Upper lobe of right lung (tissue), 1 donor: ENCODE results near the gene CCDC24. TPM values are rescaled to one million over a fixed set of nuclear protein-coding genes. Genes with fewer than 3 reads are reported as not detected.

Experiments
- ATAC-seq: fragments of 200-7000 bp; cut with Tn5 transposase; one replicate; pipeline ENCODE4 v1.9.1; 2020; ENCODE audit warnings: mild to moderate bottlenecking, moderate library complexity
- DNase-seq: peaks from one replicate; pipeline ENCODE4 v3.0.0-alpha.2; 2020
- H3K27ac ChIP-seq: fragments of 200-600 bp; one replicate; pipeline ENCODE4 v1.8.0; 2022
- H3K27me3 ChIP-seq: fragments of 200-600 bp; one replicate; pipeline ENCODE4 v1.8.0; 2022; ENCODE audit warnings: mild to moderate bottlenecking
- H3K36me3 ChIP-seq: fragments of 200-600 bp; one replicate; pipeline ENCODE4 v1.8.0; 2022
- H3K4me1 ChIP-seq: fragments of 200-600 bp; one replicate; pipeline ENCODE4 v1.8.0; 2022
- H3K4me3 ChIP-seq: fragments of 200-600 bp; one replicate; pipeline ENCODE4 v1.8.0; 2022; ENCODE audit warnings: mild to moderate bottlenecking
- H3K9me3 ChIP-seq: fragments of 200-600 bp; one replicate; pipeline ENCODE4 v1.8.0; 2022
- intact Hi-C: fragments of 100-400 bp; cut with DNase I; formaldehyde crosslinking; loops from one replicate; pipeline ENCODE4 v1.11.0; 2022
- long read RNA-seq: library from polyadenylated mRNA; unstranded; transcript quantifications from one replicate; pipeline ENCODE4 v2.0.0, GENCODE V29; 2021
- total RNA-seq: library from RNA; stranded (reverse); fragmentation: NEBNext Ultra II Directional; extraction: Animal tissue kit (Norgen Biotek cat#: 25700); gene quantifications from one replicate; pipeline ENCODE4 v1.2.1, GENCODE V29; 2021
- TF ChIP-seq, protein P1 (sequence below): fragments of 200-600 bp; IDR thresholded peaks from one replicate; pipeline ENCODE4 v1.8.0; 2022; ENCODE audit warnings: antibody characterized with exemption
- donor health status: DM: no; HTN: yes; CAD: no; lungs with severe emphysema.

Gene CCDC24
- 5.3 TPM for total RNA-seq
- long read RNA-seq, partial matches to known transcripts: 2 of 11 reads
- long read RNA-seq, other reads (novel, unspliced or antisense): 9 of 11 reads

GRCh38 chr1:43991476-43992231 is at the start of gene CCDC24:
Gene CCDC24 (plus strand): TSS chr1:43991599. CDS start chr1:43991879, 280 bp downstream.
- DNase-seq (peak; percentile 94), ATAC-seq (peak; percentile 90)
- Histone ChIP-seq H3K27ac (peak within 1 kb of the TSS; percentile 85), H3K27me3 (no peaks in the 10 kb centered on the region), H3K36me3 (no peaks in the 10 kb centered on the region), H3K9me3 (no peaks in the 10 kb centered on the region), H3K4me1 (peaks cover 10% of the 10 kb centered on the region), H3K4me3 (peak within 1 kb of the TSS; percentile 78)
- intact Hi-C loops: no loop called here
- TF ChIP-seq, protein P1, sequence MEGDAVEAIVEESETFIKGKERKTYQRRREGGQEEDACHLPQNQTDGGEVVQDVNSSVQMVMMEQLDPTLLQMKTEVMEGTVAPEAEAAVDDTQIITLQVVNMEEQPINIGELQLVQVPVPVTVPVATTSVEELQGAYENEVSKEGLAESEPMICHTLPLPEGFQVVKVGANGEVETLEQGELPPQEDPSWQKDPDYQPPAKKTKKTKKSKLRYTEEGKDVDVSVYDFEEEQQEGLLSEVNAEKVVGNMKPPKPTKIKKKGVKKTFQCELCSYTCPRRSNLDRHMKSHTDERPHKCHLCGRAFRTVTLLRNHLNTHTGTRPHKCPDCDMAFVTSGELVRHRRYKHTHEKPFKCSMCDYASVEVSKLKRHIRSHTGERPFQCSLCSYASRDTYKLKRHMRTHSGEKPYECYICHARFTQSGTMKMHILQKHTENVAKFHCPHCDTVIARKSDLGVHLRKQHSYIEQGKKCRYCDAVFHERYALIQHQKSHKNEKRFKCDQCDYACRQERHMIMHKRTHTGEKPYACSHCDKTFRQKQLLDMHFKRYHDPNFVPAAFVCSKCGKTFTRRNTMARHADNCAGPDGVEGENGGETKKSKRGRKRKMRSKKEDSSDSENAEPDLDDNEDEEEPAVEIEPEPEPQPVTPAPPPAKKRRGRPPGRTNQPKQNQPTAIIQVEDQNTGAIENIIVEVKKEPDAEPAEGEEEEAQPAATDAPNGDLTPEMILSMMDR: no peak

- H3K4me1 ChIP-seq: peaks cover 18% of the 10 kb centered on the region
- no peaks in the 10 kb centered on the region for H3K36me3 ChIP-seq
- TF ChIP-seq, protein P1: no peak
- ATAC-seq (no peak), DNase-seq (no peak)
- no peaks in the 10 kb centered on the region for H3K9me3 ChIP-seq
- H3K4me3 ChIP-seq: no peak overlapping the region
- H3K27ac ChIP-seq: no peak overlapping the region
- intact Hi-C loops: no loop called here
- no peaks in the 10 kb centered on the region for H3K27me3 ChIP-seq
These were observed 49.0 kb upstream of the CCDC24 start for GRCh38 chr1:43942411-43942810.

DNA sequence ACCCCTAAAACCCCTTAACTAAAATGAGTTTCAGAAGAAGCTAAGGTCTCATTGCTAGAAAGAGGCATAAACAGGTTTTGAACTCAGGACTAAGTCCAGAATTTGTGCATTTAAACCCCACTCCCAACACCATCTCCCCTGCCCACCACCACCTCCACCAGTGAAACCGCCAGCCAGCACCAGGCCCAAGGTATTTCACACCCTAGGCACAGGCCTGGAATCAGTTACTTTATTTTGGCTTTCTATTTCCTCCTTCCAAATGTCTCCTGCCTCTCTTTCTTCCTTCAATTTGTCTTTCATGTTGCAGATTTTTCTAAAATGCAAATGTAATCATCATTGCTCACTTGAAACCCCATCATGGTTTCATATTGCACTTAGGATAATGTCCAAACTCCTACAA is 46.5 kb upstream of the CCDC24 start:
- intact Hi-C loops: no loop called here
- Histone ChIP-seq H3K9me3 (no peaks in the 10 kb centered on the region), H3K4me3 (no peak overlapping the region), H3K4me1 (peaks cover 29% of the 10 kb centered on the region), H3K27ac (no peak overlapping the region), H3K27me3 (no peaks in the 10 kb centered on the region), H3K36me3 (no peaks in the 10 kb centered on the region)
- ATAC-seq: no peak
- TF ChIP-seq, protein P1: no peak
- DNase-seq: no peak

DNA sequence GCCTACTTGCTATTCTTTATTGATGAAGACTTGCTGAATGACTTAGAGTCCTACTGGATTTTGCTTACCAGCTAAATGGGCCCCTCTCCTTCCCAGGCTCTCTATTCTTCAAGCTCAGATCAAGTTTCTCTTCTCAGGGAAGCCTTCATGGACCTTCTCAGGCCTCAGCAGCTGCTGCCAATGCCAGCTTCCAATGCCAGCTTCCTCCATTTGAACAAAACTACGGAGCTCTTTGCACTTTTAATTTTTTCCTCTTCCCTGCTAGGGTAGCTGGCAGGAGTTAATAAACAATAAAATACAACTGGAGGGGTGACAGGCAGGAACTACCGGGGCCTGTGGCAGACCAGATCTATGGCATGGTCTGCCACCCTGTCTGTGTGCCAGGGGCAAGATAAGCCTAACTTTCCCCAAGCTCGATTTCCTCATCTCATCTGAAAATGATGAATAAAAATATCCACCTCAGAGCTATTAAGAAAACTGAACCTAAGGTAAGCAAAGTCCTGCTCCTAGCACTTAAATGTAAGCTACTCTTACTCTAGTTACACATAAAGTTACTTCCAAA is 45.6 kb upstream of the CCDC24 start:
- intact Hi-C loops: no loop called here
- peak overlapping the region; percentile 97 for H3K27ac ChIP-seq
- DNase-seq: no peak
- no peaks in the 10 kb centered on the region for H3K27me3 ChIP-seq
- H3K4me3 ChIP-seq: peak overlapping the region; percentile 75
- H3K4me1 ChIP-seq: peaks cover 29% of the 10 kb centered on the region
- no peak for ATAC-seq
- no peaks in the 10 kb centered on the region for H3K9me3 ChIP-seq
- H3K36me3 ChIP-seq: no peaks in the 10 kb centered on the region
- TF ChIP-seq, protein P1: no peak

DNA sequence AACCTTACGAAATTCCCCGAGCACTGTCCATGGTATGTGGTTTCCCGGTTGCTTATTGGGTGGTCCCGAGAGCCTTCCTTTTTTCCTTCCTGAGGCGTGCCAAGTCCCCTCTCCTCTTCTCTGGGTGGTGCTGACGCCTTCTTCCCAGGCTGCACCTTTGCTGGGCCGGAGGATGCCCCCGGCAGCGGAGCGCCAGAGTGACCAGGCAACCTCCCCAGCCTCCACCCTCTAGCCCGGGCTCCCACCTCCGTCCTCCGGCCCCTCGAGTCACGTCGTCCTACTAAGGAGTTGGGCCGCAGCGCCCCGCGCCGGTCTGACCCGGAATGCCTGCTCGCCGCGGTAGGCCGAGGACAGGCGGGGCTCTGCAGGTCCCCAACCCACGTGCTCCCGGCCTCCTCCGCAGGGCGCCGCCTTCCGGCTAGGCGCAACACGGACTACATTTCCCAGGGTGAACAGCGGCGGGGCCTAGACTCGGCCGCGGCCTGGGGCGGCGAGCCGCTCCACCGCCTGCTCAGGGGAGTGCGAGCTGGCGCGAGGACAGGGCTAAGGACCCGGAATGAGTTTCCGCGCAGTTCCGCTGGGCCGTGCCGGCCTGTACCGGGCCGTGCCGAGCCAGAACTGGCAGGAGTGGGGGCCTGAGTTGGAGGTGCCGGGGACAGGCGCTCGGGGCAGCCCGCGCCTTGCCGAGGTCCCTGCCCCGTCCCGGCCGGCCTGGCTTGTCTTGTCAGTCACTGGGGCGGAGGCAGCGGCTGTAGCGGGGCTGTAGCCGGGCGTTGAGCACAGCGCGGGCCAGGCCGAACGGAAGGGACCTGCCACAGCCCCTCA is 45.0 kb upstream of the CCDC24 start, which contains the start of gene IPO13:
Gene IPO13 (plus strand): TSS at position 715 of the 825 bp plus-strand sequence. CDS start 651 bp downstream, outside the sequence.
- peak within 1 kb of the TSS; percentile 97 for H3K27ac ChIP-seq

More for the DNA sequence above, 45.0 kb upstream of the CCDC24 start, which contains the start of gene IPO13:
- Histone ChIP-seq H3K27me3 (no peaks in the 10 kb centered on the region), H3K4me1 (peaks cover 29% of the 10 kb centered on the region), H3K36me3 (no peaks in the 10 kb centered on the region), H3K9me3 (no peaks in the 10 kb centered on the region), H3K4me3 (peak within 1 kb of the TSS; percentile 75)
- intact Hi-C loops: no loop called here
- TF ChIP-seq, protein P1: peak; percentile 71
- DNase-seq: peak; percentile 98
- ATAC-seq: peak; percentile 98
